Neuron (in vitro differentiated cells): ENCODE results near the gene EGLN2.
"Not testable (repeated sequence)": the region's sequence is repeated elsewhere in the genome, so short reads cannot be mapped to it uniquely, and the experiment has no call there.

Experiments used
- H2AFZ ChIP-seq: one replicate; pipeline ENCODE4 v1.6.1; 2013; ENCODE audit warnings: low read depth, mild to moderate bottlenecking, inconsistent platforms, low read length, moderate library complexity
- H3K27me3 ChIP-seq: one replicate; pipeline ENCODE4 v1.6.1; 2013; ENCODE audit warnings: low read length; ENCODE audit not compliant: insufficient read depth
- H3K36me3 ChIP-seq: one replicate; pipeline ENCODE4 v1.6.1; 2013; ENCODE audit warnings: low read length; ENCODE audit not compliant: insufficient read depth
- H3K4me1 ChIP-seq: one replicate; pipeline ENCODE4 v1.6.1; 2013; ENCODE audit warnings: low read length; ENCODE audit not compliant: insufficient read depth
- H3K4me3 ChIP-seq: 2 replicates; pipeline ENCODE4 v1.5.1; 2013; ENCODE audit warnings: mild to moderate bottlenecking, low read length, moderate library complexity
- H3K9me3 ChIP-seq: one replicate; pipeline ENCODE4 v1.6.1; 2013; ENCODE audit warnings: low read length

EGLN2 gene

GRCh38 chr19:40842012-40842411, 43.0 kb downstream of the EGLN2 start:
- H2AFZ ChIP-seq, H3K36me3 ChIP-seq, H3K4me1 ChIP-seq, H3K4me3 ChIP-seq, H3K9me3 ChIP-seq: not testable (repeated sequence)
- H3K27me3 ChIP-seq: peaks cover 11% of the 10 kb centered on the region

GRCh38 chr19:40842997-40843652, 44.1 kb downstream of the EGLN2 start:
- peaks cover 11% of the 10 kb centered on the region for H3K27me3 ChIP-seq
- not testable (repeated sequence) for H3K4me3 ChIP-seq, H3K36me3 ChIP-seq, H3K4me1 ChIP-seq, H3K9me3 ChIP-seq, H2AFZ ChIP-seq

GRCh38 chr19:40843653-40844052, 44.7 kb downstream of the EGLN2 start:
- H3K36me3 ChIP-seq, H3K4me3 ChIP-seq, H3K4me1 ChIP-seq: not testable (repeated sequence)

GRCh38 chr19:40846722-40847121, 47.7 kb downstream of the EGLN2 start:
- H3K27me3 ChIP-seq: peaks cover 18% of the 10 kb centered on the region
- not testable (repeated sequence) for H3K36me3 ChIP-seq, H3K4me3 ChIP-seq, H3K9me3 ChIP-seq, H2AFZ ChIP-seq, H3K4me1 ChIP-seq

More at GRCh38 chr19:40843653-40844052, 44.7 kb downstream of the EGLN2 start:
- H2AFZ ChIP-seq, H3K9me3 ChIP-seq: not testable (repeated sequence)
- H3K27me3 ChIP-seq: peaks cover 11% of the 10 kb centered on the region

- not testable (repeated sequence) for H2AFZ ChIP-seq, H3K4me3 ChIP-seq, H3K9me3 ChIP-seq, H3K36me3 ChIP-seq, H3K4me1 ChIP-seq
- H3K27me3 ChIP-seq: peaks cover 13% of the 10 kb centered on the region
Measured at GRCh38 chr19:40850277-40850676, 51.3 kb downstream of the EGLN2 start, which contains the start of gene CYP2A6. Gene CYP2A6 (minus strand): TSS chr19:40850447. CDS start chr19:40850426, 21 bp downstream.

GRCh38 chr19:40852467-40853152, 53.6 kb downstream of the EGLN2 start:
- not testable (repeated sequence) for H3K27me3 ChIP-seq, H3K36me3 ChIP-seq, H3K9me3 ChIP-seq, H2AFZ ChIP-seq, H3K4me1 ChIP-seq, H3K4me3 ChIP-seq
